Upper lobe of right lung (tissue), 1 donor: Measurements from ENCODE around the gene PDZD8. TPM values are rescaled to one million over a fixed set of nuclear protein-coding genes. Genes with fewer than 3 reads are reported as not detected.

ENCODE experiments used
- ATAC-seq: fragments of 200-7000 bp; cut with Tn5 transposase; one replicate; pipeline ENCODE4 v1.9.1; 2020; ENCODE audit warnings: mild to moderate bottlenecking, moderate library complexity
- DNase-seq: peaks from one replicate; pipeline ENCODE4 v3.0.0-alpha.2; 2020
- H3K27ac ChIP-seq: fragments of 200-600 bp; one replicate; pipeline ENCODE4 v1.8.0; 2022
- H3K27me3 ChIP-seq: fragments of 200-600 bp; one replicate; pipeline ENCODE4 v1.8.0; 2022; ENCODE audit warnings: mild to moderate bottlenecking
- H3K36me3 ChIP-seq: fragments of 200-600 bp; one replicate; pipeline ENCODE4 v1.8.0; 2022
- H3K4me1 ChIP-seq: fragments of 200-600 bp; one replicate; pipeline ENCODE4 v1.8.0; 2022
- H3K4me3 ChIP-seq: fragments of 200-600 bp; one replicate; pipeline ENCODE4 v1.8.0; 2022; ENCODE audit warnings: mild to moderate bottlenecking
- H3K9me3 ChIP-seq: fragments of 200-600 bp; one replicate; pipeline ENCODE4 v1.8.0; 2022
- intact Hi-C: fragments of 100-400 bp; cut with DNase I; formaldehyde crosslinking; loops from one replicate; pipeline ENCODE4 v1.11.0; 2022
- total RNA-seq: library from RNA; stranded (reverse); fragmentation: NEBNext Ultra II Directional; extraction: Animal tissue kit (Norgen Biotek cat#: 25700); gene quantifications from one replicate; pipeline ENCODE4 v1.2.1, GENCODE V29; 2021
- TF ChIP-seq, protein P1 (sequence below): fragments of 200-600 bp; IDR thresholded peaks from one replicate; pipeline ENCODE4 v1.8.0; 2022; ENCODE audit warnings: antibody characterized with exemption
- donor health status: DM: no; HTN: yes; CAD: no; lungs with severe emphysema.

Gene PDZD8
- total RNA-seq, 1 donor from 2014 or later: 38.7 TPM

DNA sequence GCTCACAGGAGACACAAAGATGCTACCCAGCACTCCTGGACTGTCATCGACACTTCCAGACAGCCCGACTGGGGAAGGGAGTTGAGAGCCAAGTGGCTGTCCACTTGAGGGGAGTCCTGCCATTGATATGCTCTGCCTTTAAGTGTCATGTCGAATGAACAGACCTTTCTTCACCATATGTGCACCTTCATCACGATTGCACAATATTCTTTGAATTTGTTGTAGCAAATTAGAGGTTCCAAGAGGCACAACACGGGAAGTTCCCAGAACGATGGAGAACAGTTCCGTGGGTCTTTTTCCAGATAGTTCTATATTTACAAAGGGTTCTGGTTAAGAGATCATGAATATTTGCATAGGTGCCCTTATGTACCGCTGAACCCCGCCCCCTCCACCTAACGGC, 118.3 kb downstream of the PDZD8 start:
- no peak overlapping the region for H3K27ac ChIP-seq
- TF ChIP-seq, protein P1, sequence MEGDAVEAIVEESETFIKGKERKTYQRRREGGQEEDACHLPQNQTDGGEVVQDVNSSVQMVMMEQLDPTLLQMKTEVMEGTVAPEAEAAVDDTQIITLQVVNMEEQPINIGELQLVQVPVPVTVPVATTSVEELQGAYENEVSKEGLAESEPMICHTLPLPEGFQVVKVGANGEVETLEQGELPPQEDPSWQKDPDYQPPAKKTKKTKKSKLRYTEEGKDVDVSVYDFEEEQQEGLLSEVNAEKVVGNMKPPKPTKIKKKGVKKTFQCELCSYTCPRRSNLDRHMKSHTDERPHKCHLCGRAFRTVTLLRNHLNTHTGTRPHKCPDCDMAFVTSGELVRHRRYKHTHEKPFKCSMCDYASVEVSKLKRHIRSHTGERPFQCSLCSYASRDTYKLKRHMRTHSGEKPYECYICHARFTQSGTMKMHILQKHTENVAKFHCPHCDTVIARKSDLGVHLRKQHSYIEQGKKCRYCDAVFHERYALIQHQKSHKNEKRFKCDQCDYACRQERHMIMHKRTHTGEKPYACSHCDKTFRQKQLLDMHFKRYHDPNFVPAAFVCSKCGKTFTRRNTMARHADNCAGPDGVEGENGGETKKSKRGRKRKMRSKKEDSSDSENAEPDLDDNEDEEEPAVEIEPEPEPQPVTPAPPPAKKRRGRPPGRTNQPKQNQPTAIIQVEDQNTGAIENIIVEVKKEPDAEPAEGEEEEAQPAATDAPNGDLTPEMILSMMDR: no peak
- no peaks in the 10 kb centered on the region for H3K9me3 ChIP-seq
- DNase-seq (no peak), ATAC-seq (no peak)
- no peak overlapping the region for H3K4me3 ChIP-seq
- no peaks in the 10 kb centered on the region for H3K4me1 ChIP-seq
- peaks cover 23% of the 10 kb centered on the region for H3K27me3 ChIP-seq
- intact Hi-C loops: no loop called here
- H3K36me3 ChIP-seq: no peaks in the 10 kb centered on the region

DNA sequence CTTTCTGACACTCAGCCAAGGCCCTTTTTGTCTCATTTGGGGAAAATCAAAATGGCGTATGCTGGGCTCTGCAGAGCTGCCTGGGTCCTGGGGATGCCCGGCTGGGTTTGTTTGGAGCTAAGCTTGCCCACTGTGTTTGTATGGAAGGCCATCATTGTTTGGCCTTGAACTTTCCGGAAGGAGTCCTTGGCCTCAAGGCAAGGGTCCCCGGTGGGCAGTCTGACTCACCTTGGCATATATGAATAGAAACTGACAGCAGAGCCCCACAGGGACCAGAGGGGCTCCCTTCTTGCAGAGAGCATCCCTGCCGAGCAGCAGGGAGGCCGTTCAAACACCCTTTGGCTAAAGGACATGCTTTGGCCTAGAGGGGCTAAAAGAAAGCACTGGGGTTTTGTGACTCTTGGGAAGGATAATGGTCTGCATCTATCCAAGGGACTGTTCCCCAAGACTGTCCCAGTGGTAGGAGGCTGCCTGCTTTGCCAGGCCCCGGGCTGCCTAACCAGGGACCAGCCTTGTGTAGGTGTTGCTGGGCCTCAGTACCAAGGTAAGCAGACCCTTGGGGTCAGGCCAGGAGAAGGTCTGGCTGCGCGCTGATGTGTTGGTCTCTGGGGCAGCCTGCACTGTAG, 119.3 kb downstream of the PDZD8 start:
- H3K27me3 ChIP-seq: peaks cover 21% of the 10 kb centered on the region
- intact Hi-C loops: no loop called here
- H3K4me3 ChIP-seq: no peak overlapping the region
- no peaks in the 10 kb centered on the region for H3K9me3 ChIP-seq
- H3K27ac ChIP-seq: no peak overlapping the region
- TF ChIP-seq, protein P1: no peak
- DNase-seq (no peak), ATAC-seq (no peak)
- no peaks in the 10 kb centered on the region for H3K4me1 ChIP-seq
- H3K36me3 ChIP-seq: no peaks in the 10 kb centered on the region

DNA sequence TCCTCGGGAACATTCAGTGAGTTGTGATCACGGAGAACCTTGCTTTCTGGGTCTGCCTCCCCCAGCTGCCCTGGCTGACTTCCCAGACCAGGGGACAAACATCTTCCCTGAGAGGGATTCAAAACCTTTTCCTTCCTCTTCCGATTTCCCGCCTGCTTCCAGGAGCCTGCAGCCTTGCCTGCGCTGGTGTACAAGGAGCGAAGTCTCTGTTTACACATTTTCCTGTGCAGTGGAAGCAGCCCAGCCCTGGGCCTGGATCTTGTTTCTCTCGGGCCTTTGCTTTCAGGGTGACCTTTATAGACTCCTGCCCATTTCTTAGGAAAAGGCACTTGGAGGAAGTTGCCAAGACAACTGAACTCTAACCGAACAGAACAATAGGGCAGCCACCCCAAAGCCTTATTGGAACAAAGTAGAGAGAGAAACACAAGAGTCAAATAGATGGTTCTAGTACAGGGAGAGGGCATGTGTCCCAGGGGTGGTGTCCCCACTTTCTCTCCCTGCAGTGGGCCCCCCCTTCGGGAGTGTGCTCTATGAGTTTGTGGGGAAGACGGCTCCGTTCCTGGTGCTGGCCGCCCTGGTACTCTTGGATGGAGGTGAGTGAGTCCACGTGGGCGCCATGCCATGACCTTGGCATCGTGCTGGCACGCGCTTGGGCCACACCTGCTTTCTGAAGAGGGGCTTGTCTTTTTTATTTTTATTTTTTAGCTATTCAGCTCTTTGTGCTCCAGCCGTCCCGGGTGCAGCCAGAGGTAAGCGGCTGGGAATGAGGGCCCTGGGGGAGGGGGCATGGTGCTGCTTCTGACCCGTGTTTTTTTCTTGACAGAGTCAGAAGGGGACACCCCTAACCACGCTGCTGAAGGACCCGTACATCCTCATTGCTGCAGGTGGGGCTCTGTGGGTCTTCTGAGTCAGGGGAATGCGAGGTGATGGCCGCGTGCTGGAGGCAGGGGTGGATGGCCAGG, 120.2 kb downstream of the PDZD8 start:
- no peak for ATAC-seq
- DNase-seq: no peak
- Histone ChIP-seq H3K27me3 (peaks cover 26% of the 10 kb centered on the region), H3K4me3 (no peak overlapping the region), H3K4me1 (no peaks in the 10 kb centered on the region), H3K27ac (no peak overlapping the region), H3K9me3 (no peaks in the 10 kb centered on the region), H3K36me3 (no peaks in the 10 kb centered on the region)
- TF ChIP-seq, protein P1: no peak
- intact Hi-C loops: no loop called here

DNA sequence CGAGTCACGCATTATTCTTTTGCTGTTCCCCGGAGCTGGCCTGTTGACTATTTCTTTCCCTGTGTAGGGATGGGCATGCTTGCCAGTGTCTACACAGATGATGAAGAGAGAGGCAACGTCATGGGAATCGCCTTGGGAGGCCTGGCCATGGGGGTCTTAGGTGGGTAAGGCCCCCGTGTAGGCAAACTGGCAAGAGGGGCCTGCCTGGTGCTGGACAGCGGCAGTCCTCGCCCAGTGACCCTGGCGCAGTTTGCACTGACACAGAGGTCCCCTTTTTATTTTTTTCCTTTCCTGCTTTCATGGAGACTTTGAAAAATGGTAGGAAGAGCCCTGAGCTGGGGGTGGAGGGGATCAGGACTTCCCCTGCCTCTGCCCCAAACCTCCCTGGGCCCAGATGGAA, 120.9 kb downstream of the PDZD8 start:
- H3K9me3 ChIP-seq: no peaks in the 10 kb centered on the region
- DNase-seq (no peak), ATAC-seq (no peak)
- intact Hi-C loops: no loop called here
- H3K27me3 ChIP-seq: peaks cover 26% of the 10 kb centered on the region
- H3K27ac ChIP-seq: no peak overlapping the region
- no peaks in the 10 kb centered on the region for H3K36me3 ChIP-seq
- H3K4me3 ChIP-seq: no peak overlapping the region
- H3K4me1 ChIP-seq: no peaks in the 10 kb centered on the region
- TF ChIP-seq, protein P1: no peak

DNA sequence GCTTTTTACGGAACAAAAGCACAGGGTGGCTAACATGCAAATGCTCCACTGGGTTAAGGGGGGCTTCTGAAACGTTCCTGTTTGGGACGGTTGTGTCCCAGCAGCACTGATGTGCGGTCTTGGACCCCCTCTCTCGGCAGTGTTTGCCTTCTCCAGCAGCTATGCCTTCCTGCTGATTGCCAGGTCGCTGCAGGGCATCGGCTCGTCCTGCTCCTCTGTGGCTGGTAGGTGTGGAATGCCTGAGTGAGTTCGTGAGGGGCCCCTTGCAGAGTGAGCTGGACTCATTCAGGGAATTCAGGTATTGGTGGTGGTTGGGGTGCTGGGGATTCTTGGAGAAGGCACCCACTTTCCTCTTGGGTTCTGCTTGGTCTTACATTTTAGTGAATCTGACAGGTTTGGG, 121.3 kb downstream of the PDZD8 start:
- no peak for ATAC-seq
- H3K9me3 ChIP-seq: no peaks in the 10 kb centered on the region
- no peaks in the 10 kb centered on the region for H3K4me1 ChIP-seq
- TF ChIP-seq, protein P1: no peak
- H3K27ac ChIP-seq: no peak overlapping the region
- no peak for DNase-seq
- intact Hi-C loops: no loop called here
- no peaks in the 10 kb centered on the region for H3K36me3 ChIP-seq
- peaks cover 26% of the 10 kb centered on the region for H3K27me3 ChIP-seq
- H3K4me3 ChIP-seq: no peak overlapping the region
